Mesothelial cell of epicardium (in vitro differentiated cells): ENCODE results near the gene TENT5C. TPM values are rescaled to one million over a fixed set of nuclear protein-coding genes. Genes with fewer than 3 reads are reported as not detected.

Source experiments
- DNase-seq, 2 experiments: peaks; one replicate each; pipeline ENCODE4 v3.0.0; 2021; ENCODE audit warnings: low spot score in 2 of 2; ENCODE audit not compliant: unreplicated experiment in 2 of 2
- H3K27ac Mint-ChIP-seq: 2 replicates; pipeline ENCODE4 v1.8.0; 2021; ENCODE audit warnings: mixed read lengths
- H3K27me3 Mint-ChIP-seq: 2 replicates; pipeline ENCODE4 v1.8.0; 2021; ENCODE audit warnings: low read depth, mixed read lengths
- H3K36me3 Mint-ChIP-seq: 2 replicates; pipeline ENCODE4 v1.8.0; 2021; ENCODE audit warnings: mixed read lengths
- H3K4me1 Mint-ChIP-seq: 2 replicates; pipeline ENCODE4 v1.8.0; 2021; ENCODE audit warnings: mixed read lengths
- H3K4me3 Mint-ChIP-seq: 2 replicates; pipeline ENCODE4 v1.8.0; 2021; ENCODE audit warnings: mild to moderate bottlenecking, moderate library complexity, mixed read lengths
- H3K9me3 Mint-ChIP-seq: 2 replicates; pipeline ENCODE4 v1.8.0; 2021; ENCODE audit warnings: mixed read lengths
- CTCF ChIP-seq: fragments of 200-600 bp; sonication (generic); IDR thresholded peaks from one replicate; pipeline ENCODE4 v1.5.0; 2021; ENCODE audit warnings: antibody characterized with exemption; ENCODE audit not compliant: unreplicated experiment
- total RNA-seq: library from RNA; stranded (reverse); gene quantifications from 3 replicates; pipeline ENCODE4 v1.2.1, GENCODE V29; 2021

Gene TENT5C
- total RNA-seq, 1 donor from 2014 or later: 0.31 TPM

GRCh38 chr1:117561071-117561470, 44.8 kb upstream of the TENT5C start:
- TF ChIP-seq CTCF: no peak
- Mint-ChIP-seq H3K9me3 (peaks cover 17% of the 10 kb centered on the region), H3K4me3 (no peak overlapping the region), H3K27ac (no peak overlapping the region), H3K4me1 (no peaks in the 10 kb centered on the region), H3K36me3 (no peaks in the 10 kb centered on the region), H3K27me3 (peaks cover 9% of the 10 kb centered on the region)
- peak in 1 of 2 experiments; percentile 9 for DNase-seq

GRCh38 chr1:117561551-117561950, 44.3 kb upstream of the TENT5C start:
- no peaks in the 10 kb centered on the region for H3K4me1 Mint-ChIP-seq
- no peak for TF ChIP-seq CTCF
- H3K27me3 Mint-ChIP-seq: peaks cover 8% of the 10 kb centered on the region
- no peak overlapping the region for H3K27ac Mint-ChIP-seq
- peaks cover 17% of the 10 kb centered on the region for H3K9me3 Mint-ChIP-seq
- no peaks in the 10 kb centered on the region for H3K36me3 Mint-ChIP-seq
- no peak overlapping the region for H3K4me3 Mint-ChIP-seq
- DNase-seq: peak in 1 of 2 experiments; percentile 6

- TF ChIP-seq CTCF: no peak
- Mint-ChIP-seq H3K27me3 (peaks cover 4% of the 10 kb centered on the region), H3K4me3 (no peak overlapping the region), H3K36me3 (no peaks in the 10 kb centered on the region), H3K27ac (no peak overlapping the region), H3K9me3 (peaks cover 12% of the 10 kb centered on the region), H3K4me1 (no peaks in the 10 kb centered on the region)
- DNase-seq: peak in 1 of 2 experiments; percentile 32
Observed at GRCh38 chr1:117562581-117563491, 43.0 kb upstream of the TENT5C start.

- no peak for TF ChIP-seq CTCF
- H3K27me3 Mint-ChIP-seq: peaks cover 4% of the 10 kb centered on the region
- no peak overlapping the region for H3K27ac Mint-ChIP-seq
- no peak for DNase-seq
- peaks cover 9% of the 10 kb centered on the region for H3K9me3 Mint-ChIP-seq
- H3K36me3 Mint-ChIP-seq: no peaks in the 10 kb centered on the region
- H3K4me1 Mint-ChIP-seq: no peaks in the 10 kb centered on the region
- H3K4me3 Mint-ChIP-seq: no peak overlapping the region
Observed at GRCh38 chr1:117563492-117563875, 42.4 kb upstream of the TENT5C start.

GRCh38 chr1:117564227-117565075, 41.4 kb upstream of the TENT5C start:
- no peak overlapping the region for H3K4me3 Mint-ChIP-seq
- H3K27ac Mint-ChIP-seq: no peak overlapping the region
- H3K4me1 Mint-ChIP-seq: no peaks in the 10 kb centered on the region
- H3K36me3 Mint-ChIP-seq: no peaks in the 10 kb centered on the region
- TF ChIP-seq CTCF: no peak
- H3K9me3 Mint-ChIP-seq: peaks cover 4% of the 10 kb centered on the region
- peak in 1 of 2 experiments; percentile 11 for DNase-seq
- peaks cover 4% of the 10 kb centered on the region for H3K27me3 Mint-ChIP-seq
